ENCODE data around the gene MAN2A1.

- TF ChIP-seq CTCF (IDR thresholded peaks at IDR 0.05; ENCODE audit: poor library complexity, severe bottlenecking) = no peak
- no peak for TF ChIP-seq POLR2AphosphoS5 (IDR thresholded peaks at IDR 0.05)
- no peak for TF ChIP-seq EP300 (conservative IDR thresholded peaks at IDR 0.05; ENCODE audit: poor library complexity, severe bottlenecking)
- no peak for TF ChIP-seq RAD21 (conservative IDR thresholded peaks at IDR 0.05)
- TF ChIP-seq, protein P1, sequence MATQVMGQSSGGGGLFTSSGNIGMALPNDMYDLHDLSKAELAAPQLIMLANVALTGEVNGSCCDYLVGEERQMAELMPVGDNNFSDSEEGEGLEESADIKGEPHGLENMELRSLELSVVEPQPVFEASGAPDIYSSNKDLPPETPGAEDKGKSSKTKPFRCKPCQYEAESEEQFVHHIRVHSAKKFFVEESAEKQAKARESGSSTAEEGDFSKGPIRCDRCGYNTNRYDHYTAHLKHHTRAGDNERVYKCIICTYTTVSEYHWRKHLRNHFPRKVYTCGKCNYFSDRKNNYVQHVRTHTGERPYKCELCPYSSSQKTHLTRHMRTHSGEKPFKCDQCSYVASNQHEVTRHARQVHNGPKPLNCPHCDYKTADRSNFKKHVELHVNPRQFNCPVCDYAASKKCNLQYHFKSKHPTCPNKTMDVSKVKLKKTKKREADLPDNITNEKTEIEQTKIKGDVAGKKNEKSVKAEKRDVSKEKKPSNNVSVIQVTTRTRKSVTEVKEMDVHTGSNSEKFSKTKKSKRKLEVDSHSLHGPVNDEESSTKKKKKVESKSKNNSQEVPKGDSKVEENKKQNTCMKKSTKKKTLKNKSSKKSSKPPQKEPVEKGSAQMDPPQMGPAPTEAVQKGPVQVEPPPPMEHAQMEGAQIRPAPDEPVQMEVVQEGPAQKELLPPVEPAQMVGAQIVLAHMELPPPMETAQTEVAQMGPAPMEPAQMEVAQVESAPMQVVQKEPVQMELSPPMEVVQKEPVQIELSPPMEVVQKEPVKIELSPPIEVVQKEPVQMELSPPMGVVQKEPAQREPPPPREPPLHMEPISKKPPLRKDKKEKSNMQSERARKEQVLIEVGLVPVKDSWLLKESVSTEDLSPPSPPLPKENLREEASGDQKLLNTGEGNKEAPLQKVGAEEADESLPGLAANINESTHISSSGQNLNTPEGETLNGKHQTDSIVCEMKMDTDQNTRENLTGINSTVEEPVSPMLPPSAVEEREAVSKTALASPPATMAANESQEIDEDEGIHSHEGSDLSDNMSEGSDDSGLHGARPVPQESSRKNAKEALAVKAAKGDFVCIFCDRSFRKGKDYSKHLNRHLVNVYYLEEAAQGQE (IDR thresholded peaks at IDR 0.05; ENCODE audit: borderline replicate concordance) = no peak
Observed at GRCh38 chr5:109844695-109845094, 155.0 kb downstream of the MAN2A1 start.

Data from neural cell (in vitro differentiated cells).